SU-DHL-6 (cell line): ENCODE data around the gene ACRBP.

Experiments
- EZH2phosphoT487 ChIP-seq: fragments of 200-600 bp; sonication (generic), shearing (Covaris generic); conservative IDR thresholded peaks from 2 replicates; pipeline ENCODE4 v1.6.1; 2018; ENCODE audit warnings: mild to moderate bottlenecking, antibody characterized with exemption, low read length, moderate library complexity, mixed read lengths
- TF ChIP-seq, protein P1 (sequence below): fragments of 200-600 bp; sonication (generic); IDR thresholded peaks from one replicate; pipeline ENCODE4 v1.5.1; 2017; ENCODE audit warnings: antibody characterized with exemption, mild to moderate bottlenecking, low read length, moderate library complexity; ENCODE audit not compliant: insufficient read depth, poor library complexity, severe bottlenecking

- TF ChIP-seq, protein P1, sequence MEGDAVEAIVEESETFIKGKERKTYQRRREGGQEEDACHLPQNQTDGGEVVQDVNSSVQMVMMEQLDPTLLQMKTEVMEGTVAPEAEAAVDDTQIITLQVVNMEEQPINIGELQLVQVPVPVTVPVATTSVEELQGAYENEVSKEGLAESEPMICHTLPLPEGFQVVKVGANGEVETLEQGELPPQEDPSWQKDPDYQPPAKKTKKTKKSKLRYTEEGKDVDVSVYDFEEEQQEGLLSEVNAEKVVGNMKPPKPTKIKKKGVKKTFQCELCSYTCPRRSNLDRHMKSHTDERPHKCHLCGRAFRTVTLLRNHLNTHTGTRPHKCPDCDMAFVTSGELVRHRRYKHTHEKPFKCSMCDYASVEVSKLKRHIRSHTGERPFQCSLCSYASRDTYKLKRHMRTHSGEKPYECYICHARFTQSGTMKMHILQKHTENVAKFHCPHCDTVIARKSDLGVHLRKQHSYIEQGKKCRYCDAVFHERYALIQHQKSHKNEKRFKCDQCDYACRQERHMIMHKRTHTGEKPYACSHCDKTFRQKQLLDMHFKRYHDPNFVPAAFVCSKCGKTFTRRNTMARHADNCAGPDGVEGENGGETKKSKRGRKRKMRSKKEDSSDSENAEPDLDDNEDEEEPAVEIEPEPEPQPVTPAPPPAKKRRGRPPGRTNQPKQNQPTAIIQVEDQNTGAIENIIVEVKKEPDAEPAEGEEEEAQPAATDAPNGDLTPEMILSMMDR, result no peak
- TF ChIP-seq EZH2phosphoT487, result no peak
These were observed 24.9 kb upstream of the ACRBP start for GRCh38 chr12:6672143-6672542.
